ENCODE results near the gene NRG2.

Gene NRG2

DNA sequence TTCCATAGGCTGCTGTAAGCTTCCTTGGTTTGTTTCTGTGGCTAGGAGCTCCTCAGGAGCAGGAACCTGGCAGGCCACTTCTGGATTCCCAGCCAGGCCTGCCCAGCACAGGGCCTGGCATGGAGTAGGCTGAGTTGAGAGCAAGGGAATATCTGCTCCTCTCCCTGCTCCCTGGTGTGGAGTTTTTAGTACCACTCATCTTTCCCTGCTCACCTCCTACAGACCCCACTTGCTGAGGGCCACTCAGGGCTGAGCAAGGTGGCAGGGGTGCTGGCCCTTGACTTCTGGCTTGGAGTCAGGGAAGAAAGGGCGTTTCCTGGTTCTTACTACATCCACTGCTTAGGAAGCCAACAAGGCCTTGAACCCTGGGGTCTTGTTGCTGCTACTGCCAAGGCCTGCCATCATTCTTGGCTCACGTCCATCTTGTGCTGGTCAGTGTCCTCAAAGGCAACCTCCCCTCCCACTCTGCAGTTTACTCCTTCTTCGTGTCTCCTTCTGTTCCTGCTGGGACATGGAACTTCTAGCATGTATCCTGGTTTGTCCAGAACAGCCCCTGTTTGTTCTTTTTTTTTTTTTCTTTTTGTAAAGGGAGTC lies 192.6 kb downstream of the NRG2 start:
- no peaks in the 10 kb centered on the region for H3K36me3 ChIP-seq (ENCODE audit: insufficient read depth, low read depth, low read length)
- no peak overlapping the region for H3K27ac ChIP-seq (ENCODE audit: low read length)
- no peaks in the 10 kb centered on the region for H3K9me3 ChIP-seq (ENCODE audit: insufficient read depth, low read depth, low read length)
- H3K9ac ChIP-seq (ENCODE audit: low read depth, low read length): no peak overlapping the region
- no peak overlapping the region for H3K4me3 ChIP-seq (ENCODE audit: low read length)
- H3K4me1 ChIP-seq (ENCODE audit: insufficient read depth, low read length): no peaks in the 10 kb centered on the region
- peaks cover 57% of the 10 kb centered on the region for H3K27me3 ChIP-seq (ENCODE audit: insufficient read depth, low read length)

DNA sequence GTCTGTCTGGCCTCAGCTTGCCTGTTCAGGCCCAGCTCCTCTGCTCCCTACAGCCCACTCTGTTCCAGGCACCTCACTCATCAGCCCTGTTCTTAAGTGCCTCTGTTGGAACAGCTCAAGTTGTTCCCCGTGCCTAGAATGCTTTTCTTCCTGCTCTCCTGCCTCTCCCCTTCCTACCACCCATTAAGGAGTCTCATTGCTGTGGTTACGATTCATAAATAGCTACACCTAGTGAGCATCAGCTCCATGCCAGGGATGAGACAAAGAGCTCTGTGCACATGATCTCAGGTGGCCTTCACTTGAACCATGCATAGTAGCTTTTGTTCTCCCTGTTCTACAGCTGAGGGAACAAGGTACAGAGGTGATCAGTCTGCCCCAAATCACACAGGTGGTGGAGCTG lies 193.2 kb downstream of the NRG2 start:
- Histone ChIP-seq H3K9ac (ENCODE audit: low read depth, low read length) (no peak overlapping the region), H3K4me3 (ENCODE audit: low read length) (no peak overlapping the region), H3K4me1 (ENCODE audit: insufficient read depth, low read length) (no peaks in the 10 kb centered on the region), H3K36me3 (ENCODE audit: insufficient read depth, low read depth, low read length) (no peaks in the 10 kb centered on the region), H3K27me3 (ENCODE audit: insufficient read depth, low read length) (peaks cover 63% of the 10 kb centered on the region), H3K27ac (ENCODE audit: low read length) (no peak overlapping the region), H3K9me3 (ENCODE audit: insufficient read depth, low read depth, low read length) (no peaks in the 10 kb centered on the region)

GRCh38 chr5:139849501-139849900 lies 193.6 kb downstream of the NRG2 start:
- Histone ChIP-seq H3K4me1 (ENCODE audit: insufficient read depth, low read length) (no peaks in the 10 kb centered on the region), H3K36me3 (ENCODE audit: insufficient read depth, low read depth, low read length) (no peaks in the 10 kb centered on the region), H3K9me3 (ENCODE audit: insufficient read depth, low read depth, low read length) (no peaks in the 10 kb centered on the region), H3K4me3 (ENCODE audit: low read length) (no peak overlapping the region), H3K9ac (ENCODE audit: low read depth, low read length) (no peak overlapping the region), H3K27me3 (ENCODE audit: insufficient read depth, low read length) (peaks cover 67% of the 10 kb centered on the region), H3K27ac (ENCODE audit: low read length) (no peak overlapping the region)

- H3K36me3 ChIP-seq (ENCODE audit: insufficient read depth, low read depth, low read length): no peaks in the 10 kb centered on the region
- H3K4me3 ChIP-seq (ENCODE audit: low read length): peak overlapping the region; percentile 66; the same call in 1 of the 2 replicates
- no peaks in the 10 kb centered on the region for H3K9me3 ChIP-seq (ENCODE audit: insufficient read depth, low read depth, low read length)
- H3K9ac ChIP-seq (ENCODE audit: low read depth, low read length): no peak overlapping the region
- no peak overlapping the region for H3K27ac ChIP-seq (ENCODE audit: low read length)
- no peaks in the 10 kb centered on the region for H3K4me1 ChIP-seq (ENCODE audit: insufficient read depth, low read length)
- H3K27me3 ChIP-seq (ENCODE audit: insufficient read depth, low read length): peaks cover 72% of the 10 kb centered on the region
These were observed 194.5 kb downstream of the NRG2 start for GRCh38 chr5:139848508-139849100.

- Histone ChIP-seq H3K4me1 (ENCODE audit: insufficient read depth, low read length) (no peaks in the 10 kb centered on the region), H3K9me3 (ENCODE audit: insufficient read depth, low read depth, low read length) (no peaks in the 10 kb centered on the region), H3K9ac (ENCODE audit: low read depth, low read length) (no peak overlapping the region), H3K27me3 (ENCODE audit: insufficient read depth, low read length) (peaks cover 75% of the 10 kb centered on the region), H3K4me3 (ENCODE audit: low read length) (peak overlapping the region; percentile 66; the same call in 1 of the 2 replicates), H3K36me3 (ENCODE audit: insufficient read depth, low read depth, low read length) (no peaks in the 10 kb centered on the region), H3K27ac (ENCODE audit: low read length) (no peak overlapping the region)
These were observed 195.2 kb downstream of the NRG2 start for GRCh38 chr5:139847790-139848507.

- no peaks in the 10 kb centered on the region for H3K4me1 ChIP-seq (ENCODE audit: insufficient read depth, low read length)
- peaks cover 80% of the 10 kb centered on the region for H3K27me3 ChIP-seq (ENCODE audit: insufficient read depth, low read length)
- H3K36me3 ChIP-seq (ENCODE audit: insufficient read depth, low read depth, low read length): no peaks in the 10 kb centered on the region
- no peaks in the 10 kb centered on the region for H3K9me3 ChIP-seq (ENCODE audit: insufficient read depth, low read depth, low read length)
- no peak overlapping the region for H3K4me3 ChIP-seq (ENCODE audit: low read length)
- H3K9ac ChIP-seq (ENCODE audit: low read depth, low read length): no peak overlapping the region
- no peak overlapping the region for H3K27ac ChIP-seq (ENCODE audit: low read length)
These were observed 196.0 kb downstream of the NRG2 start for GRCh38 chr5:139847091-139847490.

DNA sequence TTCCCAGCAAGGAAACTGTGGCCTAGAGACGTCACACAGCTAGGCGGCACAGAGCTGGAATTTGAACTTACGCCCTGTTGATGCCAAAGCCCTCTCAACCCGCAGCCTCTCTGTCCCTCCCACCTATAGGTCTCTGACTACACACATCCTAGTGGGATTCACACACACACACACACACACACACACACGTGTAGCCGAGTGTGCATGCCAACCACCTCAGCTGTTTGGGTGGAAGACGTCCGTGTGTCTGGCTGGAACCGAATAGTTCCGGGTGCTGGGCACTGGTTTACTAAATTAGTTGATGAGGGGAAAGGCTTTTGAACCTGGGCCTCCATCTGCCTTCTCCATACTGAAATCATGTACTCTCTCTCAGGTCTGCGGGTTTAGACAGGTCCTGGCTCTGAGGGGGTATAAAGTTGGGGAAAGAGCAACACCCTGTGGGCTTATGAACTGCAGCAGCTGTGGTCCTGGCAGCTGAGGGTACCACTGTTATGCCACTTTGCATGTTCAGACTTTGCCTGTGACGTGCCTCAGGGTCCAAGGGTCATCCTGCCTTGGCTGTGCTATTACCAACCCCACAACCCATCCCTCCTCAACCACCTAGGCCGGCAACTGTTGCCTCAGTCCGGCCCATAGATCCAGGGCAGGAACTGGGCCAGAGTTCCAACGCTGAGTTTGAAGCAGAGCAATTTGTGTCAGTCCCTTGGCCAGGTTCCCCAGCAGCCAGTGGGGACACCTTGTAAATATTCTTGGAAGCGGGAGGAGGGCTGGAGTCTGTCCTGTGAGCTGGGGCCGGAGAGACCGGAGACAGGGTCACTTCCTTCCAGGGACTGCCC lies 197.0 kb downstream of the NRG2 start:
- Histone ChIP-seq H3K9me3 (ENCODE audit: insufficient read depth, low read depth, low read length) (no peaks in the 10 kb centered on the region), H3K4me1 (ENCODE audit: insufficient read depth, low read length) (no peaks in the 10 kb centered on the region), H3K27ac (ENCODE audit: low read length) (no peak overlapping the region), H3K36me3 (ENCODE audit: insufficient read depth, low read depth, low read length) (no peaks in the 10 kb centered on the region), H3K4me3 (ENCODE audit: low read length) (no peak overlapping the region), H3K27me3 (ENCODE audit: insufficient read depth, low read length) (peaks cover 80% of the 10 kb centered on the region), H3K9ac (ENCODE audit: low read depth, low read length) (no peak overlapping the region)

DNA sequence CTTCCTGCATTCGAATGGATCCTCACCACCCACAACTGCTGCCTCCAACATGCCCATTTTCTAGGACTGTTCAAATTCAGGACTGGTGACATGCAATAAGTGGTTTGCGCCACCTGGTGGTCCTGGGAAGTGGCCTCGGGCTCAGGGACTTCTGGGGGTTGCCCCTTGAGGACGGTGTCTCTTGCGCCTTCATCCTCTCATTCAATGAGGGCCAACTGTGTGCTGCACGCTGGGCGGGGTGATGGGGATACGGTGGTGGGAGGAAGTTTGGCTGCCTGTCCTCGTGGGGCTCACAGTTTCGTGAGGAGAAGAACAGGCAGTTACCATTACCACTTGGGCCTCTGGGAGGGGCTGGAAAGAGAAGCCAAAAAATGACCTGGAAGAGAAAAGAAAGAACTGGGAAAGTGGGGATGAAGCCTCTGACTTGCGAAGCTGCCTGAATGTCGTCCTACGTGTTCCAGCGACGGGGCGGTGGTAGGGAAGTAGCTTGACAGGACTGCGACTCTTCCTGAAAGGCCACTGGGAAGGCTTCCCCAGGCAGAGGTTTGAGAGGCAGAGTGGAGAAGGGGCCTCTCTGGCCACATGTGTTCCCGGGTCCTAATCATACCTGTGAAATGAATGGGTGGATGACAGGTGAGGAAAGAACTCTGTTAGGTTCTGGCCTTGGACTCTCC lies 198.5 kb downstream of the NRG2 start:
- peaks cover 68% of the 10 kb centered on the region for H3K27me3 ChIP-seq (ENCODE audit: insufficient read depth, low read length)
- H3K9me3 ChIP-seq (ENCODE audit: insufficient read depth, low read depth, low read length): no peaks in the 10 kb centered on the region

GRCh38 chr5:139843991-139844390 lies 199.1 kb downstream of the NRG2 start:
- Histone ChIP-seq H3K9ac (ENCODE audit: low read depth, low read length) (no peak overlapping the region), H3K27ac (ENCODE audit: low read length) (no peak overlapping the region), H3K4me1 (ENCODE audit: insufficient read depth, low read length) (no peaks in the 10 kb centered on the region), H3K27me3 (ENCODE audit: insufficient read depth, low read length) (peaks cover 62% of the 10 kb centered on the region), H3K9me3 (ENCODE audit: insufficient read depth, low read depth, low read length) (no peaks in the 10 kb centered on the region), H3K36me3 (ENCODE audit: insufficient read depth, low read depth, low read length) (no peaks in the 10 kb centered on the region), H3K4me3 (ENCODE audit: low read length) (no peak overlapping the region)

More for the DNA sequence above, 198.5 kb downstream of the NRG2 start:
- no peaks in the 10 kb centered on the region for H3K4me1 ChIP-seq (ENCODE audit: insufficient read depth, low read length)
- no peaks in the 10 kb centered on the region for H3K36me3 ChIP-seq (ENCODE audit: insufficient read depth, low read depth, low read length)
- no peak overlapping the region for H3K27ac ChIP-seq (ENCODE audit: low read length)
- no peak overlapping the region for H3K9ac ChIP-seq (ENCODE audit: low read depth, low read length)
- no peak overlapping the region for H3K4me3 ChIP-seq (ENCODE audit: low read length)

DNA sequence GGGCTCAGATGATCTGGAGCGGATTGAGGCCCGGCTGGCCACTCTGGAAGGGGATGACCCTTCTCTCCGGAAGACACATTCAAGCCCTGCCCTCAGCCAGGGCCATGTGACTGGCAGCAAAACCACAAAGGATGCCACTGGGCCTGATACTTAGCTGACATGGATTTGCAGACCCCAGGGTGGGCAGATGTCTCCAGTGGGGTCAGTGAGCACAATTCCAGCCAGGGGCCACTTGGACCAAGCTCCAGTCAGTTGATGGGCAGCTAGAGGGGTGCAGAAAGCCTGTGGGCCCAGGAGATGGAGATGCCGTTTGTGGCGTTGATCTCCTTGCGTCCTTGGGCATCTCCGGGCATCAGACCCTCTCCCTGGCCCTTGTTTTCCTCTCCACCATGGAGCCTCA lies 200.8 kb downstream of the NRG2 start:
- Histone ChIP-seq H3K36me3 (ENCODE audit: insufficient read depth, low read depth, low read length) (no peaks in the 10 kb centered on the region), H3K9ac (ENCODE audit: low read depth, low read length) (no peak overlapping the region), H3K27me3 (ENCODE audit: insufficient read depth, low read length) (peaks cover 46% of the 10 kb centered on the region), H3K9me3 (ENCODE audit: insufficient read depth, low read depth, low read length) (no peaks in the 10 kb centered on the region), H3K27ac (ENCODE audit: low read length) (no peak overlapping the region), H3K4me3 (ENCODE audit: low read length) (no peak overlapping the region), H3K4me1 (ENCODE audit: insufficient read depth, low read length) (no peaks in the 10 kb centered on the region)

DNA sequence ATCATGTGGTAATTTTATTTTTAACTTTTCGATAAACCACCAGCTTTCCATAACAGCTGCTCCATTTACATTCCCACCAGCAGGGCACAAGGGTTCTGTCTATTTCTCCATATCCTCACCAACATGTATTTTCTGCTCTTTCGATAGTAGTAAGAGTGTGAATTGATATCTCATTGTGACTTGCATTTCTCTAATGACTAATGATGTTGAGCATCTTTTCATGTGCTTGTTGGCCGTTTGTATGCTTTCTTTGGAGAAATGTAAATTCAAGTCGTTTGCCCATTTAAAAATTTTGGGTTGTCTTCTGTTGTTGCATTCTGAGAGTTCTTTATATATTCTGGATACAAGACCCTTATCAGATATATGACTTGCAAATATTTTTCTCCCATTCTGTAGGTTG lies 201.6 kb downstream of the NRG2 start:
- no peaks in the 10 kb centered on the region for H3K9me3 ChIP-seq (ENCODE audit: insufficient read depth, low read depth, low read length)
- no peaks in the 10 kb centered on the region for H3K4me1 ChIP-seq (ENCODE audit: insufficient read depth, low read length)
- no peaks in the 10 kb centered on the region for H3K36me3 ChIP-seq (ENCODE audit: insufficient read depth, low read depth, low read length)
- peaks cover 39% of the 10 kb centered on the region for H3K27me3 ChIP-seq (ENCODE audit: insufficient read depth, low read length)
- H3K9ac ChIP-seq (ENCODE audit: low read depth, low read length): no peak overlapping the region
- H3K4me3 ChIP-seq (ENCODE audit: low read length): no peak overlapping the region
- H3K27ac ChIP-seq (ENCODE audit: low read length): no peak overlapping the region
